ENCODE measurements around the gene PARD3B. TPM values are rescaled to one million over a fixed set of nuclear protein-coding genes. Genes with fewer than 3 reads are reported as not detected.
"Not testable (repeated sequence)": the region's sequence is repeated elsewhere in the genome, so short reads cannot be mapped to it uniquely, and the experiment has no call there.

Gene PARD3B
- total and polyA plus RNA-seq, 2 of the 13 experiments (the other 11 are each of a cell fraction or from before 2014, with no cell fraction given) = 0.71 to 2.3 TPM

DNA sequence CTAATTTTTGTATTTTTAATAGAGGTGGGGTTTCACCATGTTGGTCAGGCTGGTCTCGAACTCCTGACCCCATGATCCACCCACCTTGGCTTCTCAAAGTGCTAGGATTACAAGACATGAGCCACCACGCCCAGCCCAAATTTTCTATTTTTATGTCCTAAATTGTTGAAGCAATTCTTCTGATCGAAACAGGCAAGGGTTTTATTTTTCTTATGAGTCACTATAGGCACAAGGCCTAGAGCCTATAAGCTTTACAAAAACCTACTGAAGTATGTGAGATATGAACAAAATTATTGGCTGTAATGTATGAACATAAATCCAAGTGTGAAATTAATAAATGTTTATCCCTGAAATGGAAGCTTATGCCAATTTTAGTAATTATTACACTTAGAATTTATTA, 672.8 kb downstream of the PARD3B start:
- Histone ChIP-seq H3K36me3 (replicated peaks in 1 of 2; ENCODE audit: control insufficient read depth in 1 of 2, insufficient read depth in 2 of 2, low read length in 2 of 2) (no peaks in the 10 kb centered on the region), H3K79me2 (ENCODE audit: insufficient read depth, low read length) (no peaks in the 10 kb centered on the region), H3K4me2 (ENCODE audit: low read depth, low read length) (no peak overlapping the region), H3K9ac (ENCODE audit: insufficient read depth, low read depth, low read length) (no peak overlapping the region), H4K20me1 (ENCODE audit: insufficient read depth, low read length) (no peaks in the 10 kb centered on the region), H3K27ac (ENCODE audit: extremely low read length, insufficient read depth, low read length) (no peak overlapping the region), H3K9me3 (ENCODE audit: low read length) (no peaks in the 10 kb centered on the region), H3K4me3 (replicated peaks in 1 of 3; ENCODE audit: insufficient read depth in 1 of 3, low read depth in 2 of 3, low read length in 3 of 3) (no peak overlapping the region), H3K27me3 (ENCODE audit: control insufficient read depth in 1 of 2, insufficient read depth in 2 of 2, low read length in 2 of 2) (no peaks in the 10 kb centered on the region), H2AFZ (ENCODE audit: low read length) (no peak overlapping the region), H3K4me1 (ENCODE audit: insufficient read depth, low read length) (peaks cover 24% of the 10 kb centered on the region)
- ChIA-PET POLR2A (no interaction called here), CTCF (ENCODE audit: low intra/inter-chr PET ratio, low total read pairs) (no interaction called here)
- ATAC-seq (no peak), FAIRE-seq (no peak), DNase-seq (ENCODE audit: low spot score) (no peak)
- BruUV-seq (replicated peaks) = no TSS peak
- TF ChIP-seq ZKSCAN5 (CRISPR knock-in tag; IDR thresholded peaks at IDR 0.05) (no peak), ZSCAN20 (CRISPR knock-in tag; IDR thresholded peaks at IDR 0.05; ENCODE audit: borderline replicate concordance) (no peak), SP140L (CRISPR knock-in tag; IDR thresholded peaks at IDR 0.05; ENCODE audit: borderline replicate concordance) (no peak), ZNF17 (CRISPR knock-in tag; IDR thresholded peaks at IDR 0.05) (no peak), HMG20A (CRISPR knock-in tag; IDR thresholded peaks at IDR 0.05; ENCODE audit: borderline replicate concordance) (no peak), ZNF570 (CRISPR knock-in tag; IDR thresholded peaks at IDR 0.05; ENCODE audit: borderline replicate concordance) (no peak)
- TF ChIP-seq, protein P1, sequence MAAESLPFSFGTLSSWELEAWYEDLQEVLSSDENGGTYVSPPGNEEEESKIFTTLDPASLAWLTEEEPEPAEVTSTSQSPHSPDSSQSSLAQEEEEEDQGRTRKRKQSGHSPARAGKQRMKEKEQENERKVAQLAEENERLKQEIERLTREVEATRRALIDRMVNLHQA (CRISPR knock-in tag; IDR thresholded peaks at IDR 0.05) = no peak
- intact Hi-C loops (cut with micrococcal nuclease; ENCODE audit: unreplicated experiment) = no loop called here
- in situ Hi-C loops (cut with HindIII; ENCODE audit: extremely low pct_ligation_motif_present, low pct_unique_long_range_greater_than_20kb) = no loop called here
- 43% methylated on average over 3 of the region's 3 CpGs for WGBS (ENCODE audit: low lambda C conversion rate)

DNA sequence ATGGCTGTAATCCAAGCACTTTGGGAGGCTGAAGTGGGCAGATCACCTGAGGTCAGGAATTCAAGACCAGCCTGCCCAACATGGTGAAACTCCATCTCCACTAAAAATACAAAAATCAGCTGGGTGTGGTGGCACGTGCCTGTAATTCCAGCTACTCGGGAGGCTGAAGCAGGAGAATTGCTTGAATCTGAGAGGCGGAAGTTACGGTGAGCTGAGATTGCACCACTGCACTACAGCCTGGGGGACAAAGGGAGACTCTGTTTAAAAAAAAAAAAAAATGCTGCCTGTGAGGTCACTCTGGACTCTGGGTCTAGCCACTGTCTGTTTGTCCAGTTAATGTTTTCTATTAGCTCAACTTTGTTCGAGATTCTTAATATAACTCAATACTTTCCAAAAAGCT, 673.5 kb downstream of the PARD3B start:
- H3K4me1 ChIP-seq (ENCODE audit: insufficient read depth, low read length) = peaks cover 24% of the 10 kb centered on the region
- BruUV-seq (replicated peaks); H3K79me2 ChIP-seq (ENCODE audit: insufficient read depth, low read length); H2AFZ ChIP-seq (ENCODE audit: low read length); H3K27me3 ChIP-seq (ENCODE audit: control insufficient read depth in 1 of 2, insufficient read depth in 2 of 2, low read length in 2 of 2); CTCF ChIA-PET (ENCODE audit: low intra/inter-chr PET ratio, low total read pairs); H3K4me2 ChIP-seq (ENCODE audit: low read depth, low read length); FAIRE-seq; POLR2A ChIA-PET; H3K27ac ChIP-seq (ENCODE audit: extremely low read length, insufficient read depth, low read length); H3K36me3 ChIP-seq (replicated peaks in 1 of 2; ENCODE audit: control insufficient read depth in 1 of 2, insufficient read depth in 2 of 2, low read length in 2 of 2); H4K20me1 ChIP-seq (ENCODE audit: insufficient read depth, low read length); in situ Hi-C loops (cut with HindIII; ENCODE audit: extremely low pct_ligation_motif_present, low pct_unique_long_range_greater_than_20kb); H3K4me3 ChIP-seq (replicated peaks in 1 of 3; ENCODE audit: insufficient read depth in 1 of 3, low read depth in 2 of 3, low read length in 3 of 3); H3K9ac ChIP-seq (ENCODE audit: insufficient read depth, low read depth, low read length); H3K9me3 ChIP-seq (ENCODE audit: low read length): not testable (repeated sequence)
- intact Hi-C loops (cut with micrococcal nuclease; ENCODE audit: unreplicated experiment) = loop anchor here (1.0 kb wide), 1 partner anchor 55 kb away; no protein-coding TSS in a partner anchor
- ATAC-seq (peak; percentile 97), DNase-seq (ENCODE audit: low spot score) (peak; percentile 76)
- WGBS (ENCODE audit: low lambda C conversion rate) = 1% methylated on average over 5 of the region's 5 CpGs
- peak; percentile 71 for TF ChIP-seq ZNF3 (CRISPR knock-in tag; IDR thresholded peaks at IDR 0.05)
- peak; percentile 70 for TF ChIP-seq ELF1 (CRISPR knock-in tag; IDR thresholded peaks at IDR 0.05)
- peak; percentile 86 for TF ChIP-seq CEBPG (CRISPR knock-in tag; IDR thresholded peaks at IDR 0.05)
- TF ChIP-seq, protein P2, sequence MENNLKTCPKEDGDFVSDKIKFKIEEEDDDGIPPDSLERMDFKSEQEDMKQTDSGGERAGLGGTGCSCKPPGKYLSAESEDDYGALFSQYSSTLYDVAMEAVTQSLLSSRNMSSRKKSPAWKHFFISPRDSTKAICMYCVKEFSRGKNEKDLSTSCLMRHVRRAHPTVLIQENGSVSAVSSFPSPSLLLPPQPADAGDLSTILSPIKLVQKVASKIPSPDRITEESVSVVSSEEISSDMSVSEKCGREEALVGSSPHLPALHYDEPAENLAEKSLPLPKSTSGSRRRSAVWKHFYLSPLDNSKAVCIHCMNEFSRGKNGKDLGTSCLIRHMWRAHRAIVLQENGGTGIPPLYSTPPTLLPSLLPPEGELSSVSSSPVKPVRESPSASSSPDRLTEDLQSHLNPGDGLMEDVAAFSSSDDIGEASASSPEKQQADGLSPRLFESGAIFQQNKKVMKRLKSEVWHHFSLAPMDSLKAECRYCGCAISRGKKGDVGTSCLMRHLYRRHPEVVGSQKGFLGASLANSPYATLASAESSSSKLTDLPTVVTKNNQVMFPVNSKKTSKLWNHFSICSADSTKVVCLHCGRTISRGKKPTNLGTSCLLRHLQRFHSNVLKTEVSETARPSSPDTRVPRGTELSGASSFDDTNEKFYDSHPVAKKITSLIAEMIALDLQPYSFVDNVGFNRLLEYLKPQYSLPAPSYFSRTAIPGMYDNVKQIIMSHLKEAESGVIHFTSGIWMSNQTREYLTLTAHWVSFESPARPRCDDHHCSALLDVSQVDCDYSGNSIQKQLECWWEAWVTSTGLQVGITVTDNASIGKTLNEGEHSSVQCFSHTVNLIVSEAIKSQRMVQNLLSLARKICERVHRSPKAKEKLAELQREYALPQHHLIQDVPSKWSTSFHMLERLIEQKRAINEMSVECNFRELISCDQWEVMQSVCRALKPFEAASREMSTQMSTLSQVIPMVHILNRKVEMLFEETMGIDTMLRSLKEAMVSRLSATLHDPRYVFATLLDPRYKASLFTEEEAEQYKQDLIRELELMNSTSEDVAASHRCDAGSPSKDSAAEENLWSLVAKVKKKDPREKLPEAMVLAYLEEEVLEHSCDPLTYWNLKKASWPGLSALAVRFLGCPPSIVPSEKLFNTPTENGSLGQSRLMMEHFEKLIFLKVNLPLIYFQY (CRISPR knock-in tag; IDR thresholded peaks at IDR 0.05; ENCODE audit: borderline replicate concordance) = 0 out of 2 replicates have a peak, but pooled peaks have one; percentile 17
- 0 out of 2 replicates have a peak, but pooled peaks have one; percentile 35 for TF ChIP-seq SMAD3 (CRISPR knock-in tag; IDR thresholded peaks at IDR 0.05)
- peak; percentile 48; the same call in 1 of the 2 replicates for TF ChIP-seq TBX2 (CRISPR knock-in tag; IDR thresholded peaks at IDR 0.05; ENCODE audit: borderline replicate concordance)
- peak; percentile 18; the same call in 1 of the 2 replicates for TF ChIP-seq NCOA2 (CRISPR knock-in tag; IDR thresholded peaks at IDR 0.05)
- TF ChIP-seq ELF3 (CRISPR knock-in tag; IDR thresholded peaks at IDR 0.05) = peak; percentile 95
- peak; percentile 57; the same call in 1 of the 2 replicates for TF ChIP-seq PPARG (CRISPR knock-in tag; conservative IDR thresholded peaks at IDR 0.05)
- TF ChIP-seq MIXL1 (CRISPR knock-in tag; IDR thresholded peaks at IDR 0.05) = 0 out of 2 replicates have a peak, but pooled peaks have one; percentile 20

Data from HepG2 (cell line).